Glutamatergic neuron (in vitro differentiated cells): ENCODE measurements around the gene EPHA4. TPM values are rescaled to one million over a fixed set of nuclear protein-coding genes. Genes with fewer than 3 reads are reported as not detected.

Source experiments
- DNase-seq: peaks from one replicate; pipeline ENCODE4 v3.0.0; 2022
- H3K27ac Mint-ChIP-seq: one replicate; pipeline ENCODE4 v1.8.0; 2020; ENCODE audit warnings: mild to moderate bottlenecking, mixed read lengths, inconsistent platforms; ENCODE audit not compliant: unreplicated experiment
- H3K27me3 Mint-ChIP-seq: one replicate; pipeline ENCODE4 v1.8.0; 2020; ENCODE audit warnings: mild to moderate bottlenecking, moderate library complexity, mixed read lengths, inconsistent platforms; ENCODE audit not compliant: unreplicated experiment
- H3K36me3 Mint-ChIP-seq: one replicate; pipeline ENCODE4 v1.8.0; 2020; ENCODE audit warnings: mild to moderate bottlenecking, mixed read lengths, inconsistent platforms; ENCODE audit not compliant: unreplicated experiment
- H3K4me1 Mint-ChIP-seq: one replicate; pipeline ENCODE4 v1.8.0; 2020; ENCODE audit warnings: mild to moderate bottlenecking, low read depth, mixed read lengths, inconsistent platforms; ENCODE audit not compliant: unreplicated experiment
- H3K4me3 Mint-ChIP-seq: one replicate; pipeline ENCODE4 v1.8.0; 2020; ENCODE audit warnings: mild to moderate bottlenecking, mixed read lengths, inconsistent platforms; ENCODE audit not compliant: unreplicated experiment
- H3K9me3 Mint-ChIP-seq: one replicate; pipeline ENCODE4 v1.8.0; 2020; ENCODE audit warnings: mild to moderate bottlenecking, moderate library complexity, mixed read lengths, inconsistent platforms; ENCODE audit not compliant: unreplicated experiment
- CTCF ChIP-seq: fragments of 200-600 bp; sonication (generic); IDR thresholded peaks from one replicate; pipeline ENCODE4 v1.5.0; 2021; ENCODE audit not compliant: partially characterized antibody, unreplicated experiment
- total RNA-seq: library from RNA; stranded (reverse); fragmentation: NEBNext Ultra II Directional; extraction: Animal tissue kit (Norgen Biotek cat#: 25700); gene quantifications from one replicate; pipeline ENCODE4 v1.2.1, GENCODE V29; 2021; ENCODE audit not compliant: unreplicated experiment

The EPHA4 gene
- total RNA-seq, 1 donor from 2014 or later = 57.2 TPM

DNA sequence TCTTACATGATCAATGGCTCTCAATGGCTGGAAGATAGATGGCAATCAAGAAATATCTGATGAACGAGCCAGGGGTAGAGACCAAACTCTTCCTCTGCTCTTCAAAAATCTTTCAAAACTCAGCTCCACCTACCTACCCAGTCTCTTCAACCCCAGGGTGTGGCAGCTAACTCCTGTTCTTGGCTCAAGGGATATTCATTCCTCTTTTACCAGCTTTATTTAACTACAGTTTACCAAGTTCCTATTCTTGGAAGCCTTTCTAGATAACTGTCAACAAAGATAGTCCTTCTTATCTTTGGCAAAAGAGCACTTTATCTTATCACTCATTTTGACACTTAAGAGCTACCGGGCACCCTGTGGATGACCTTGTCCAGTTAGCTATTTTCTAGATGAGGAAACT, 36.3 kb downstream of the EPHA4 start:
- no peak overlapping the region for H3K4me3 Mint-ChIP-seq
- no peak for TF ChIP-seq CTCF
- H3K27me3 Mint-ChIP-seq = peaks cover 2% of the 10 kb centered on the region
- H3K9me3 Mint-ChIP-seq = no peaks in the 10 kb centered on the region
- no peak overlapping the region for H3K27ac Mint-ChIP-seq
- no peaks in the 10 kb centered on the region for H3K36me3 Mint-ChIP-seq
- DNase-seq = no peak
- no peaks in the 10 kb centered on the region for H3K4me1 Mint-ChIP-seq

DNA sequence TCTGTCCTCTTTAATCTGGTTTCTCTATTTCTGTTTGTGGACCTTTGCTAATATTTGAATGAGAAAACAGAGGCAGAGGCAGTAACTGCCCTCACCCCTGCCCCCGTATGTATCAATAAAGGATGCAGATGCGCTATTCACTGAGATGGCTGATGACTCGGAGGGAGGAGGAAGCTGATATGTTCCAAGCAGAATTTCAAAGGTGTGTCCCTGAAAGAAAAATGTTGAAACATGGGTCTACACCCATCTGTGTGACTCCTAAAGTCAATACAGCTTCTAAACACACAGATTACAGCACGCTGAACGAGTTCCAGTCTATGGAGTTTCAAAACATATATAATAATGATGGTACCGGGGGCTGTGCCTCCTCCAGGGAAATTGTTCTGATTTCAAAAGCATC, 38.8 kb downstream of the EPHA4 start:
- TF ChIP-seq CTCF = no peak
- DNase-seq = no peak
- Mint-ChIP-seq H3K27ac (no peak overlapping the region), H3K9me3 (no peaks in the 10 kb centered on the region), H3K4me3 (no peak overlapping the region), H3K36me3 (no peaks in the 10 kb centered on the region), H3K4me1 (peaks cover 3% of the 10 kb centered on the region), H3K27me3 (peaks cover 4% of the 10 kb centered on the region)

- peaks cover 4% of the 10 kb centered on the region for H3K27me3 Mint-ChIP-seq
- H3K9me3 Mint-ChIP-seq = no peaks in the 10 kb centered on the region
- peaks cover 3% of the 10 kb centered on the region for H3K4me1 Mint-ChIP-seq
- no peak for TF ChIP-seq CTCF
- no peak overlapping the region for H3K4me3 Mint-ChIP-seq
- no peak for DNase-seq
- H3K27ac Mint-ChIP-seq = no peak overlapping the region
- no peaks in the 10 kb centered on the region for H3K36me3 Mint-ChIP-seq
Measured at GRCh38 chr2:221532641-221533040, 39.5 kb downstream of the EPHA4 start.

DNA sequence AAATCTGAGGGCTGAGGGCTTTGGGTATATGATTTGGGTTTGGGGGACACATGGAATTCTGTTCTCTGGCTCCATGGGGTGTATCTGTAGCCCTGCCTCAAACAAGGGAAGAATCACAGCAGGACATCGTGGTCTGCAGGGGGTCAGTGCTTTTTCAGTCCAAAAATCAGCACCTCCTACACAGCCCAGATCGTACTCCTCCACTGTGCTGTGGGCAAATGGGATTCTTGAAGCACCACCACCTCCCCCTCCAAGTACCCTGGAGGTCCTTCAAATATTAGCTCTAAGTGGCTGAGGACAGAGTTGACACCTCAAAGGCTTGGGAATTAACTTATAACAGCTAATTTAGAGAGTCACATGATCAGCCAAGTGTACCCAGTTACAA, 41.5 kb downstream of the EPHA4 start:
- TF ChIP-seq CTCF = no peak
- no peak for DNase-seq
- Mint-ChIP-seq H3K36me3 (no peaks in the 10 kb centered on the region), H3K27me3 (peaks cover 2% of the 10 kb centered on the region), H3K27ac (no peak overlapping the region), H3K9me3 (no peaks in the 10 kb centered on the region), H3K4me3 (no peak overlapping the region), H3K4me1 (peaks cover 3% of the 10 kb centered on the region)

DNA sequence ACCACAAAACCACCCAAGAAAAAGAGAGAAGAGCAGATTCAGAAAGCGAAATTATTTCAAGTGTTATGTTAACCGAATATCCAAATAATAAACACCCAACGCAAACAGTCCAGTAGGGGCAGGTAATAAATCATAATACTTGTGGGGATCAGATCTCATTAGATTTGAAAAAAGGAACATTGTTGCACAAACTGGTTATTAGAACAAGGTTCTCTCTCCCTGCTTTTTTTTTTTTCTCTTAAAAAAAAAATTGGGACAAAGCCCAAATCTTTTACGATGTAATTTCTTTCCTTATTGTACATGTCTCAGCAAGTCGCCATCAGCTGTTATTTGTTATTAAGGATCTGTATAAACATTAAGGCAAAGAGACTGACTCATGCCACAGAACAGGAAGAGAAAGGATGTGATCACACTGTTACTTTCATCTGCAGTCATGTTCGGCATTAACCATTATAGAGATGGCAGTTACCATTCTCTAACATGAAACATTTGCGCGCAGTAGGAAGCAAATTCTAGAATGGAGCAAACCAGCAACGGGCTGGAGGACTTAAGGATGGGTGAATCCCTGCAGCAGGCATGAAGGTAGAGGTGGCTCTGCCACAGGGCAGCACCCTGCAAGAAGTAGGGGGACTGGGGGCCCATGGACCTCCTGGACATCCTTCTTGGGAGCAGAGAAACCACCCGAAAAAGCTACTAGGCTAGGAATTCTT, 42.0 kb downstream of the EPHA4 start:
- no peak for DNase-seq
- TF ChIP-seq CTCF = no peak
- Mint-ChIP-seq H3K27me3 (peaks cover 2% of the 10 kb centered on the region), H3K27ac (no peak overlapping the region), H3K9me3 (no peaks in the 10 kb centered on the region), H3K4me3 (no peak overlapping the region), H3K36me3 (no peaks in the 10 kb centered on the region), H3K4me1 (peaks cover 8% of the 10 kb centered on the region)
